PC-9 (cell line): ENCODE data around the gene KRT78.

Experiments
- CTCF ChIP-seq: fragments of 200-600 bp; sonication (generic); conservative IDR thresholded peaks from 2 replicates; pipeline ENCODE4 v1.6.1; 2017; ENCODE audit warnings: mixed run types, antibody characterized with exemption, mild to moderate bottlenecking, moderate library complexity
- EZH2 ChIP-seq: fragments of 200-600 bp; sonication (generic); IDR thresholded peaks from 2 replicates; pipeline ENCODE4 v1.8.0; 2017; ENCODE audit warnings: antibody characterized with exemption, low read depth

GRCh38 chr12:52826611-52827498 lies 21.9 kb downstream of the KRT78 start:
- TF ChIP-seq CTCF (no peak), EZH2 (no peak)
